Sigmoid colon (tissue), 7 donors: ENCODE measurements around the gene PPP2CA. TPM values are rescaled to one million over a fixed set of nuclear protein-coding genes. Genes with fewer than 3 reads are reported as not detected.
"Not testable (repeated sequence)": the region's sequence is repeated elsewhere in the genome, so short reads cannot be mapped to it uniquely, and the experiment has no call there.

Experiments
- DNase-seq: peaks from one replicate; pipeline ENCODE4 v3.0.0-alpha.2; 2019
- H3K27ac ChIP-seq, 4 donors: fragments of 200-600 bp; sonication (generic); one replicate each; pipeline ENCODE4 v1.5.1; 2016 to 2019; ENCODE audit warnings: mild to moderate bottlenecking in 1 of 4
- H3K27me3 ChIP-seq, 3 donors: fragments of 200-600 bp; sonication (generic); one replicate each; pipeline ENCODE4 v1.5.1; 2019; ENCODE audit warnings: mild to moderate bottlenecking in 1 of 3
- H3K36me3 ChIP-seq, 4 donors: fragments of 200-600 bp; sonication (generic); one replicate each; pipeline ENCODE4 v1.5.1; 2016 to 2019
- H3K4me1 ChIP-seq, 4 donors: fragments of 200-600 bp; sonication (generic); one replicate each; pipeline ENCODE4 v1.5.1; 2017 to 2019
- H3K4me3 ChIP-seq, 4 donors: fragments of 200-600 bp; sonication (generic); one replicate each; pipeline ENCODE4 v1.5.1; 2017 to 2019; ENCODE audit warnings: mild to moderate bottlenecking in 2 of 4, moderate library complexity in 1 of 4
- H3K9me3 ChIP-seq, 4 donors: fragments of 200-600 bp in 3 of 4; sonication (generic) in 3 of 4; one replicate each; pipeline versions ENCODE4 v1.5.1 to v1.6.1; 2013 to 2019
- EP300 ChIP-seq, 4 donors: sonication (generic); formaldehyde crosslinking; IDR thresholded peaks; one replicate each; pipeline ENCODE4 v1.6.1; 2017; ENCODE audit warnings: antibody characterized with exemption in 4 of 4
- POLR2A ChIP-seq, 2 donors: fragments of 450-650 bp; IDR thresholded peaks; one replicate each; pipeline ENCODE4 v1.6.1; 2016; ENCODE audit warnings: antibody characterized with exemption in 2 of 2, mild to moderate bottlenecking in 2 of 2, moderate library complexity in 2 of 2
- POLR2AphosphoS5 ChIP-seq, 4 donors: sonication (generic); formaldehyde crosslinking; IDR thresholded peaks; one replicate each; pipeline ENCODE4 v1.6.1; 2017; ENCODE audit warnings: antibody characterized with exemption in 4 of 4
- WGBS, 2 donors: extraction: QIAGEN DNeasy Blood & Tissue Kit; methylation state at CpG; one replicate each; pipeline ENCODE4 v1.1.7; 2013; 5-methylcytosine and 5-hydroxymethylcytosine counted together
- intact Hi-C: fragments of 100-400 bp; cut with DNase I; formaldehyde crosslinking; loops from one replicate; pipeline ENCODE4 v1.15.1; 2023
- polyA plus RNA-seq, 3 donors: library from polyadenylated mRNA; stranded (reverse); fragments of 200-250 nt; gene quantifications; one replicate each; pipeline ENCODE4 v1.2.3, GENCODE V29; 2013
- total RNA-seq, 4 donors: library from RNA; depleted of rRNA; stranded (reverse); fragments of >200 nt; gene quantifications; one replicate each; pipeline ENCODE4 v1.1.0, GENCODE V29; 2016
- TF ChIP-seq, protein P1 (sequence below), 4 experiments: fragments of 450-650 bp in 3 of 4; fragments of 200-600 bp in 1 of 4; IDR thresholded peaks; one replicate each; pipeline ENCODE4 v1.5.1; 2016 to 2019; ENCODE audit warnings: antibody characterized with exemption in 4 of 4, mild to moderate bottlenecking in 3 of 4, moderate library complexity in 2 of 4
- donor health status: healthy with polysubstance abuse.
- donor health status: Bipolar disorder and iron deficiency.
- donor health status: healthy.

The PPP2CA gene
- total and polyA plus RNA-seq, 7 donors: 48.6 to 145 (median 102) TPM

DNA sequence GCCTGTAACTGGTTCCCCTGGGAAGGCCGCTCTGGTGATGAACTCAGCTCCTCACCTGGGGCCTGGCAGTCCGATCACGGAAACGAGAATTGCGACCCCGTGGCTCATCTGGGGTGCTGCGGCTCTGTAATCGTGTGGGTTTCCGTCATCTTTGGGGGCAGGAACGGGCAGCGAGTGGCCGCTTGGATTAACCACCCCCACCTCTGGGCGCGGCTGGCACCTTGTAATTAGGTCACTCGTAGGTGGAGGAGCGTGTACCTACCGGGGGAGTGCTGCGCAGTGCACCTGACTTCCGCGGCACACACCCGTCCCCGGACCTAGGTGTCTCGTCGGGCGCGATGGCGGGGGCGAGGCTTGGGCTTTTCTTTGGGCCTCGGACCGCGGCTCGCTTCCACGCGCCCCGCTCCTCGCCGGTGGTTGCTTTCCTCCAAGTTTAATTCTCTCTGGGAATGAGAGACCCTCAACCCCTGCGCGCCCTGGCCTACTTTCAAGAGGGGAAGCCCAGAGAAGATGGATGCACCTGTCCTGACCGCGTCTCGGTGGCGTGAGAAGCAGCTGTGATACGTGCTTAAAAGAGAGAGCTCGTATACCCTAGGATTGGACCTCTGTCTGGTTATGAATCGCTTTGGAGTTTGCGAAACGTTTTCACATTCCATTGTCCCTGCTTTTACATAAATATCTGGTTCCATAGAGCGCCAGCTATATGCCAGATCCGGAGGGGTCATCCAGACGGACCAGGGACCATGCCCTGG is 744 bp upstream of the PPP2CA start:
- H3K36me3 ChIP-seq: no peaks in the 10 kb centered on the region
- DNase-seq: no peak
- H3K4me3 ChIP-seq: peak overlapping the region; percentile 86 to 99 (median 94)
- no peaks in the 10 kb centered on the region for H3K27me3 ChIP-seq
- H3K9me3 ChIP-seq: no peaks in the 10 kb centered on the region
- H3K4me1 ChIP-seq: peaks cover 0 to 44% (median 39%) of the 10 kb centered on the region in 4 donors
- H3K27ac ChIP-seq: peak overlapping the region; percentile 99 to 100 (median 100)
- 2 to 4% methylated on average over 51 of the region's 51 CpGs for WGBS, 2 donors
- intact Hi-C loops: loop anchor here (2.0 to 5.0 kb wide), 2 partner anchors 50 to 146 kb away; partner anchors contain the start of genes SKP1 and UBE2B
- TF ChIP-seq POLR2A (IDR thresholded peaks at IDR 0.05) (peak; percentile 73 to 81), EP300 (IDR thresholded peaks at IDR 0.05) (no peak), POLR2AphosphoS5 (IDR thresholded peaks at IDR 0.05) (peak in 2 of 4 donors; percentile 47 to 72)
- TF ChIP-seq, protein P1, sequence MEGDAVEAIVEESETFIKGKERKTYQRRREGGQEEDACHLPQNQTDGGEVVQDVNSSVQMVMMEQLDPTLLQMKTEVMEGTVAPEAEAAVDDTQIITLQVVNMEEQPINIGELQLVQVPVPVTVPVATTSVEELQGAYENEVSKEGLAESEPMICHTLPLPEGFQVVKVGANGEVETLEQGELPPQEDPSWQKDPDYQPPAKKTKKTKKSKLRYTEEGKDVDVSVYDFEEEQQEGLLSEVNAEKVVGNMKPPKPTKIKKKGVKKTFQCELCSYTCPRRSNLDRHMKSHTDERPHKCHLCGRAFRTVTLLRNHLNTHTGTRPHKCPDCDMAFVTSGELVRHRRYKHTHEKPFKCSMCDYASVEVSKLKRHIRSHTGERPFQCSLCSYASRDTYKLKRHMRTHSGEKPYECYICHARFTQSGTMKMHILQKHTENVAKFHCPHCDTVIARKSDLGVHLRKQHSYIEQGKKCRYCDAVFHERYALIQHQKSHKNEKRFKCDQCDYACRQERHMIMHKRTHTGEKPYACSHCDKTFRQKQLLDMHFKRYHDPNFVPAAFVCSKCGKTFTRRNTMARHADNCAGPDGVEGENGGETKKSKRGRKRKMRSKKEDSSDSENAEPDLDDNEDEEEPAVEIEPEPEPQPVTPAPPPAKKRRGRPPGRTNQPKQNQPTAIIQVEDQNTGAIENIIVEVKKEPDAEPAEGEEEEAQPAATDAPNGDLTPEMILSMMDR (IDR thresholded peaks at IDR 0.05): no peak

DNA sequence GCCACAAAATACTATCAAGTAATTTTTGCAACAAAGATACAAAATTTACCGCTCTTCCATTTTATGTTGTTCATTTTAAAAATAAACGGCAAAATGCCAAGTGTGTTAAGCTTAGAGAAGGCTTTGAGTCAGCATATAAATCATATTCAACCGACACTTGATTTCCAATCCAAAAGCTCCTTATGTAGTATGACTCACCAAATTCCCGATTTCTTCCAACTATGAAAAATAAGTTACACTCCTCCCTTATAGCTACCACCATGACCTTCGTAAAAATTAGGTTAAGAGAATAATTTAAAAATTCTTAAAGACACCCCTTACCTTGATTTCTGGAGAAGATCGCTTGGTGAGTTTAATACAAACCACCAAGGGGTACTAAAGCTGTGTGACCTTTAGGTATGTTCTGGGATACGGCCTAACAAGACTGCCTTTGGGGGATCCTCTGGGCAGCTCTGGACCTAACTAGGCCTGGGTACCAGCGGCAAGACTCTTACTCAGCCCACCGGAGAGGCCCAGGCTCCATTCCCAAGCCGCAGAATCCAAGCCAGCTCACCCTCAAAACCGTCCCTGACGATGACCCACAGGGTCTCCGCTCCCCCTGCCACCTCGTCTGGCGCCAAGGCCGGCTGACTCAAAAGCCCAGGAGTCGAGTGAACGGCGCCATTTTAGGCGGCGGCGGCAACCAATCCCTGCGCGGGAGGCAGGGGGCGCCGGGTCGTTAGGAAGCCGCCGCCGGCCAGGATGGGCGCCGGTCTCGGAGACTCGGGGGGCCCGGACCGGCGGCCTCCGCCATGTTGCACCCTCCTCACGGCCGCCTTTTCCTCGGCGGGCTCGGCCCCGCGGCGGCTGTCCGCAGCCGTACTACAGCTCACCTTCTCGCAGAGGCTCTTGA is 739 bp downstream of the PPP2CA start:
- WGBS, 2 donors: 0 to 1% methylated on average over 49 of the region's 49 CpGs
- intact Hi-C loops: loop anchor here (5.0 kb wide), 1 partner anchor 147 kb away; the partner anchor contains the start of gene UBE2B
- no peaks in the 10 kb centered on the region for H3K27me3 ChIP-seq
- H3K4me3 ChIP-seq: peak overlapping the region; percentile 86 to 99 (median 94)
- no peaks in the 10 kb centered on the region for H3K9me3 ChIP-seq
- peak overlapping the region; percentile 99 to 100 (median 100) for H3K27ac ChIP-seq
- H3K36me3 ChIP-seq: peaks cover 0 to 3% (median 0%) of the 10 kb centered on the region in 4 donors
- H3K4me1 ChIP-seq: peaks cover 0 to 59% (median 53%) of the 10 kb centered on the region in 4 donors
- DNase-seq: peak; percentile 81
- TF ChIP-seq POLR2AphosphoS5 (IDR thresholded peaks at IDR 0.05): peak in 2 of 4 donors; percentile 14 to 19
- TF ChIP-seq, protein P1 (IDR thresholded peaks at IDR 0.05): no peak

DNA sequence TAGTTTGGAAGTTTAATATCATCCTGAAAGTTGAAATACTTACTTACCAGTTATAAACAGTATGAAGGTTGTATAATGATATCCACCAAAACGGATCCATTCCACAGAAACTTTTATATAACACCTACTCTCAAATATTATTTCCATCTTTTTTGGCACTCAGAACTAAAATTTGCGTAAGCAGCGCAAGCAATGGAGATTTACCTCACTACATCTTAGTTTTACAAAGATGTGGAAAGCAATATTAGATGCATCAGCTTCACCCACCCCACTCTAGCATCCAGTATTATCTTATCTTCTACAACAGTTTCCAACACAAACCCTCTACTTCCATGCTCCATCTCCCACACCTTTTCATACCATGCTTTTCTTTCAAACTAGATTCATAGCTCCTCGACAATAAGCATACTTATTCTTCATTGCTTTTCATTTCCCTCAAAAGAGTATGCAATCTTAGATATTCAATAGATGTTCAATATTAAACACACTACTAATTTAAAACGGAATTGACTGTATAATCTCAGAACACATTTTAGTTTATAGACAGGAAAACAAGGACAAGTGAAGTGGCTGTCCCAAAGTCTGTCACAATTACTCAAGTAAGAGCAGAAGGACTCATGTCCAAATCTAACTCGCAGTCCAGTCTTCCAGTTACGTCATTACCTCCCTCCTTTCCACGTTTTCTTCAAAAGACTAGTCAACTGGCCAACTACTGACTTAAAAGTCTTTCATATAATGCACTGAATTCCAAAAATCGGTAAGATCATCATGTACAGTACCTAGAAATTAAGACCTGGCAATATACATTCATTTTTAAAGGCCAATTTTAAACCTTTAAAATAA is 2.2 kb downstream of the PPP2CA start:
- 38 to 42% methylated on average over 9 of the region's 9 CpGs for WGBS, 2 donors
- H3K4me3 ChIP-seq: peak overlapping the region in 3 of 4 donors; percentile 94 to 99 (median 95)
- peaks cover 0 to 74% (median 68%) of the 10 kb centered on the region in 4 donors for H3K4me1 ChIP-seq
- intact Hi-C loops: no loop called here
- peaks cover 0 to 3% (median 0%) of the 10 kb centered on the region in 4 donors for H3K36me3 ChIP-seq
- TF ChIP-seq POLR2A (IDR thresholded peaks at IDR 0.05) (no peak), EP300 (IDR thresholded peaks at IDR 0.05) (no peak), POLR2AphosphoS5 (IDR thresholded peaks at IDR 0.05) (no peak)
- TF ChIP-seq, protein P1 (IDR thresholded peaks at IDR 0.05): no peak
- H3K27ac ChIP-seq: peak overlapping the region; percentile 99 to 100 (median 100)
- H3K9me3 ChIP-seq: no peaks in the 10 kb centered on the region
- H3K27me3 ChIP-seq: no peaks in the 10 kb centered on the region
- DNase-seq: no peak

DNA sequence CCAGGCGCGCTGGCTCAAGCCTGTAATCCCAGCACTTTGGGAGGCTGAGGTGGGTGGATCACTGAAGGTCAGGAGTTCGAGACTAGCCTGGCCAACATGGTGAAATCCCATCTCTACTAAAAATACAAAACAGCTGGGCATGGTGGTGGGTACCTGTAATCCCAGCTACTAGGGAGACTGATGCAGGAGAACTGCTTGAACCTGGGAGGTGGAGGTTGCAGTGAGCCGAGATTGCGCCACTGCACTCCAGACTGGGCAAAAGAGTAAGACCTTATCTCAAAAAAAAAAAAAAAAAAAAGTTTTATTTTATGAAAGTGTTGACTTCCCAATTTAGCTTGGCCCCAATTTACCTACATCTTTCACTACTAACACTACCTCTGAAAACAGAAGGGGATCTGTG is 4.2 kb downstream of the PPP2CA start:
- DNase-seq, H3K9me3 ChIP-seq, intact Hi-C loops, H3K36me3 ChIP-seq, H3K27me3 ChIP-seq, H3K4me3 ChIP-seq: not testable (repeated sequence)
- H3K27ac ChIP-seq: peak overlapping the region in 3 of 4 donors; percentile 48 to 100 (median 100)
- H3K4me1 ChIP-seq: peaks cover 0 to 81% (median 76%) of the 10 kb centered on the region in 4 donors
- WGBS, 2 donors: 95 to 96% methylated on average over 5 of the region's 5 CpGs
